ENCODE measurements around the gene STRIT1.

GRCh38 chr3:155313916-155314315 lies 20.4 kb upstream of the STRIT1 start:
- TF ChIP-seq CTCF (conservative IDR thresholded peaks at IDR 0.05; ENCODE audit: low read length), result no peak
- no peak for TF ChIP-seq EZH2phosphoT487 (IDR thresholded peaks at IDR 0.05; ENCODE audit: borderline replicate concordance)

Measured in Loucy (cell line).